ENCODE data around the gene OR14C36. TPM values are rescaled to one million over a fixed set of nuclear protein-coding genes. Genes with fewer than 3 reads are reported as not detected.

OR14C36 gene, protein sequence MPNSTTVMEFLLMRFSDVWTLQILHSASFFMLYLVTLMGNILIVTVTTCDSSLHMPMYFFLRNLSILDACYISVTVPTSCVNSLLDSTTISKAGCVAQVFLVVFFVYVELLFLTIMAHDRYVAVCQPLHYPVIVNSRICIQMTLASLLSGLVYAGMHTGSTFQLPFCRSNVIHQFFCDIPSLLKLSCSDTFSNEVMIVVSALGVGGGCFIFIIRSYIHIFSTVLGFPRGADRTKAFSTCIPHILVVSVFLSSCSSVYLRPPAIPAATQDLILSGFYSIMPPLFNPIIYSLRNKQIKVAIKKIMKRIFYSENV
- not detected in 2 replicates for total RNA-seq (2021)
- long read RNA-seq, result 0 reads

DNA sequence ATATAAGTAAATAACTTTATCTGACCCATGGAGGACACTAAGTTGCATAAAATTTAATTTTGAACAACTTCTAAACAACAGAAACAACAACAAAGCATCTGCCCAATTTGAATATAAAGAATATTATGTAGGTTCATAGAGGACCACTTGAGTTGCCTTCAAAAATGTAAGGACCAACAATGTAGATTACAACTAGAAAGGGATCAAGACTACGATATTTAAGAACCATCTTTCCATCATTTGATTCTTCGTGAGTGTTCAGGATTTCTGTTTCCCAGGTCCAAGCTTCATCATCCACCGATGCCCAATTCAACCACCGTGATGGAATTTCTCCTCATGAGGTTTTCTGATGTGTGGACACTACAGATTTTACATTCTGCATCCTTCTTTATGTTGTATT is at the start of gene OR14C36:
TSS of gene OR14C36 (plus strand) at position 301 of the 400 bp plus-strand sequence. CDS start at position 301, 0 bp downstream.
- H3K27me3 Mint-ChIP-seq (ENCODE audit: low read depth), result no peaks in the 10 kb centered on the region
- Histone ChIP-seq H2BK120ac (ENCODE audit: low read depth, low read length, poor library complexity, severe bottlenecking) (no peak within 1 kb of the TSS), H2BK20ac (ENCODE audit: low read depth, low read length, poor library complexity, severe bottlenecking) (no peak within 1 kb of the TSS), H3K27me3 (ENCODE audit: insufficient read depth, low read length) (no peaks in the 10 kb centered on the region; the same call in 1 of the 2 replicates), H4K8ac (replicated peaks; ENCODE audit: insufficient read length, low read depth, low read length) (no peak within 1 kb of the TSS), H3K4ac (ENCODE audit: low read depth, low read length) (no peak within 1 kb of the TSS), H3K14ac (ENCODE audit: insufficient read depth, low read length) (no peak within 1 kb of the TSS), H3K27ac (ENCODE audit: insufficient read length, low read depth, low read length) (no peak within 1 kb of the TSS), H2AK5ac (ENCODE audit: insufficient read length, low read length) (no peak within 1 kb of the TSS), H3K23me2 (ENCODE audit: insufficient read length, low read depth, low read length, poor library complexity, severe bottlenecking) (no peaks in the 10 kb centered on the region), H3K23ac (ENCODE audit: insufficient read length, low read depth, low read length) (no peak within 1 kb of the TSS), H3K79me1 (ENCODE audit: insufficient read depth, low read depth, low read length, poor library complexity, severe bottlenecking) (no peaks in the 10 kb centered on the region), H4K5ac (ENCODE audit: insufficient read length, low read depth, low read length) (no peak within 1 kb of the TSS), H3K18ac (ENCODE audit: insufficient read length, low read depth, low read length) (no peak within 1 kb of the TSS), H3K9me3 (ENCODE audit: control insufficient read depth, low read depth, low read length) (peaks cover 63% of the 10 kb centered on the region), H2BK15ac (ENCODE audit: low read depth, low read length) (no peak within 1 kb of the TSS; the same call in 1 of the 2 replicates), H3K4me1 (ENCODE audit: insufficient read depth, low read length) (no peaks in the 10 kb centered on the region), H4K20me1 (ENCODE audit: control insufficient read depth, insufficient read depth, insufficient read length) (no peaks in the 10 kb centered on the region), H2BK5ac (ENCODE audit: insufficient read length, low read length) (no peak within 1 kb of the TSS), H4K91ac (ENCODE audit: insufficient read length, low read depth, low read length) (no peak within 1 kb of the TSS), H3K9ac (ENCODE audit: extremely low read depth, insufficient read length, low read length) (no peak within 1 kb of the TSS), H3T11ph (ENCODE audit: low read length) (no peak within 1 kb of the TSS), H2BK12ac (ENCODE audit: insufficient read length, low read depth, low read length) (no peak within 1 kb of the TSS), H3K4me2 (ENCODE audit: insufficient read depth, insufficient read length, low read length) (no peak within 1 kb of the TSS), H3K79me2 (ENCODE audit: insufficient read depth, low read length) (no peaks in the 10 kb centered on the region), H2AFZ (ENCODE audit: low read length) (no peak within 1 kb of the TSS), H3K56ac (ENCODE audit: insufficient read length, low read depth, low read length) (no peak within 1 kb of the TSS)
- TF ChIP-seq, protein P1, sequence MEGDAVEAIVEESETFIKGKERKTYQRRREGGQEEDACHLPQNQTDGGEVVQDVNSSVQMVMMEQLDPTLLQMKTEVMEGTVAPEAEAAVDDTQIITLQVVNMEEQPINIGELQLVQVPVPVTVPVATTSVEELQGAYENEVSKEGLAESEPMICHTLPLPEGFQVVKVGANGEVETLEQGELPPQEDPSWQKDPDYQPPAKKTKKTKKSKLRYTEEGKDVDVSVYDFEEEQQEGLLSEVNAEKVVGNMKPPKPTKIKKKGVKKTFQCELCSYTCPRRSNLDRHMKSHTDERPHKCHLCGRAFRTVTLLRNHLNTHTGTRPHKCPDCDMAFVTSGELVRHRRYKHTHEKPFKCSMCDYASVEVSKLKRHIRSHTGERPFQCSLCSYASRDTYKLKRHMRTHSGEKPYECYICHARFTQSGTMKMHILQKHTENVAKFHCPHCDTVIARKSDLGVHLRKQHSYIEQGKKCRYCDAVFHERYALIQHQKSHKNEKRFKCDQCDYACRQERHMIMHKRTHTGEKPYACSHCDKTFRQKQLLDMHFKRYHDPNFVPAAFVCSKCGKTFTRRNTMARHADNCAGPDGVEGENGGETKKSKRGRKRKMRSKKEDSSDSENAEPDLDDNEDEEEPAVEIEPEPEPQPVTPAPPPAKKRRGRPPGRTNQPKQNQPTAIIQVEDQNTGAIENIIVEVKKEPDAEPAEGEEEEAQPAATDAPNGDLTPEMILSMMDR (conservative IDR thresholded peaks at IDR 0.05), result no peak
- H3K4me3 Mint-ChIP-seq, result no peak within 1 kb of the TSS
- no peak for DNase-seq
- no peaks in the 10 kb centered on the region for H3K4me1 Mint-ChIP-seq
- H3K9me3 Mint-ChIP-seq, result peaks cover 71 to 79% of the 10 kb centered on the region in 2 experiments
- H3K36me3 Mint-ChIP-seq (ENCODE audit: insufficient read depth in 1 of 3, low read depth in 3 of 3), result peaks cover 0 to 17% (median 0%) of the 10 kb centered on the region in 3 experiments; a peak in 3 of 7 replicates
- no CpG with 5 or more reads among the region's 4 CpGs for WGBS (ENCODE audit: extremely low coverage, insufficient read length, low lambda C conversion rate)
- no peak within 1 kb of the TSS for H3K27ac Mint-ChIP-seq
